HepG2 (cell line): ENCODE results near the gene PIGR. TPM values are rescaled to one million over a fixed set of nuclear protein-coding genes. Genes with fewer than 3 reads are reported as not detected.

Experiments
- ATAC-seq: fragments of 200-7000 bp; cut with Tn5 transposase; 3 replicates; pipeline ENCODE4 v1.9.1; 2020; ENCODE audit warnings: mild to moderate bottlenecking, moderate library complexity
- BruUV-seq: library from RNA; stranded (reverse); fragments of 400-500 nt; replicated peaks from 2 replicates; lab custom pipeline; 2021; lab: Mats Ljungman, UMichigan
- CTCF ChIA-PET: fragments of 300-600 bp; formaldehyde crosslinking; extraction: SDS; loops from one replicate; lab custom pipeline; 2021; ENCODE audit warnings: low total read pairs, inconsistent platforms, low intra/inter-chr PET ratio; lab: Yijun Ruan, JAX
- POLR2A ChIA-PET: fragments of 350-600 bp; sonication (Branson Sonifier 250); formaldehyde crosslinking; loops from one replicate; lab custom pipeline; 2020; ENCODE audit warnings: antibody characterized with exemption, inconsistent platforms; lab: Yijun Ruan, JAX
- DNase-seq: peaks from one replicate; pipeline ENCODE4 v3.0.0-alpha.2; 2015; ENCODE audit warnings: low spot score
- FAIRE-seq: peaks from 3 replicates; lab custom pipeline; 2011; peaks lifted over from hg19 to GRCh38; lab: Jason Lieb, UNC
- H2AFZ ChIP-seq: one replicate; pipeline ENCODE4 v1.6.1; 2011; ENCODE audit warnings: low read length, inconsistent platforms
- H3K27ac ChIP-seq: fragments of 300-600 bp; 3 replicates; pipeline ENCODE4 v1.8.0; 2011; ENCODE audit warnings: mixed run types, mild to moderate bottlenecking, mixed read lengths, low read length, inconsistent platforms; ENCODE audit not compliant: insufficient read depth; ENCODE audit errors: extremely low read length
- H3K27me3 ChIP-seq, 2 experiments: fragments of 200-600 bp in 1 of 2; 2 replicates in 1 of 2; 3 replicates in 1 of 2; pipeline versions ENCODE4 v1.6.0 to v1.8.0; 2011; ENCODE audit warnings: low read length in 2 of 2, mild to moderate bottlenecking in 2 of 2, moderate library complexity in 2 of 2, inconsistent platforms in 1 of 2; ENCODE audit not compliant: insufficient read depth in 2 of 2, control insufficient read depth in 1 of 2
- H3K36me3 ChIP-seq, 2 experiments: fragments of 200-600 bp in 1 of 2; replicated peaks in 1 of 2; 2 replicates in 1 of 2; 3 replicates in 1 of 2; pipeline versions ENCODE4 v1.5.1 to v1.8.0; 2011; ENCODE audit warnings: low read length in 2 of 2, inconsistent platforms in 1 of 2; ENCODE audit not compliant: insufficient read depth in 2 of 2, control insufficient read depth in 1 of 2
- H3K4me1 ChIP-seq: 2 replicates; pipeline ENCODE4 v1.5.1; 2012; ENCODE audit warnings: low read length, inconsistent platforms; ENCODE audit not compliant: insufficient read depth
- H3K4me2 ChIP-seq: 2 replicates; pipeline ENCODE4 v1.6.0; 2011; ENCODE audit warnings: low read depth, low read length, inconsistent platforms
- H3K4me3 ChIP-seq, 3 experiments: fragments of 200-600 bp in 1 of 3; sonication (generic), shearing (Covaris generic) in 1 of 3; replicated peaks in 1 of 3; 2 replicates each; pipeline ENCODE4 v1.5.1; 2011 to 2016; ENCODE audit warnings: low read length in 3 of 3, inconsistent platforms in 2 of 3, low read depth in 2 of 3, mild to moderate bottlenecking in 2 of 3, control low read depth in 1 of 3, mixed read lengths in 1 of 3; ENCODE audit not compliant: insufficient read depth in 1 of 3
- H3K79me2 ChIP-seq: one replicate; pipeline ENCODE4 v1.6.1; 2011; ENCODE audit warnings: low read length, inconsistent platforms; ENCODE audit not compliant: insufficient read depth
- H3K9ac ChIP-seq: 2 replicates; pipeline ENCODE4 v1.6.0; 2011; ENCODE audit warnings: mild to moderate bottlenecking, low read depth, low read length, inconsistent platforms; ENCODE audit not compliant: insufficient read depth
- H3K9me3 ChIP-seq: 2 replicates; pipeline ENCODE4 v1.5.1; 2012; ENCODE audit warnings: mild to moderate bottlenecking, low read length
- H4K20me1 ChIP-seq: 2 replicates; pipeline ENCODE4 v1.6.0; 2011; ENCODE audit warnings: inconsistent platforms, mild to moderate bottlenecking, low read length, moderate library complexity; ENCODE audit not compliant: insufficient read depth
- ELF4 ChIP-seq: sonication (generic); formaldehyde crosslinking; IDR thresholded peaks from 2 replicates; pipeline ENCODE4 v1.5.0; 2020; ENCODE audit warnings: missing genetic modification reagents, mild to moderate bottlenecking, moderate library complexity, borderline replicate concordance
- TBX3 ChIP-seq: fragments of 450-650 bp; IDR thresholded peaks from 2 replicates; pipeline ENCODE4 v1.6.1; 2017; ENCODE audit warnings: antibody characterized with exemption, mild to moderate bottlenecking, inconsistent platforms, borderline replicate concordance
- TCF7L2 ChIP-seq: IDR thresholded peaks from 2 replicates; pipeline ENCODE4 v1.6.1; 2011; ENCODE audit warnings: mild to moderate bottlenecking, low read depth, low read length, moderate library complexity
- ZBTB25 ChIP-seq: IDR thresholded peaks from 2 replicates; pipeline ENCODE4 v1.6.1; 2018; ENCODE audit warnings: missing genetic modification reagents
- ZNF280B ChIP-seq: sonication (generic); formaldehyde crosslinking; IDR thresholded peaks from 2 replicates; pipeline ENCODE4 v1.5.0; 2020; ENCODE audit warnings: missing genetic modification reagents, mild to moderate bottlenecking, borderline replicate concordance
- ZNF713 ChIP-seq: sonication (generic); formaldehyde crosslinking; IDR thresholded peaks from 2 replicates; pipeline ENCODE4 v1.4.0; 2020; ENCODE audit warnings: mild to moderate bottlenecking, missing genetic modification reagents
- WGBS: methylation state at CpG from one replicate; pipeline ENCODE4 v1.1.6; 2017; ENCODE audit warnings: low lambda C conversion rate; 5-methylcytosine and 5-hydroxymethylcytosine counted together
- in situ Hi-C: cut with HindIII; loops from 2 replicates; pipeline ENCODE4 v1.10.0; 2017; ENCODE audit warnings: low pct_unique_long_range_greater_than_20kb; ENCODE audit not compliant: extremely low pct_ligation_motif_present
- intact Hi-C: fragments of 100-400 bp; cut with micrococcal nuclease; formaldehyde crosslinking; loops from one replicate; pipeline ENCODE4 v1.10.0; 2022; ENCODE audit not compliant: unreplicated experiment
- polyA plus RNA-seq, 8 experiments: library from polyadenylated mRNA; depleted of rRNA in 3 of 8; stranded (reverse) in 7 of 8; unstranded in 1 of 8; fragments of >200 nt; fragmentation: Illumina TruSeq in 4 of 8; extraction: Trizol in 4 of 8; gene quantifications; 2 replicates each; pipeline versions ENCODE4 v1.2.1 to v1.2.3, GENCODE V29; 2011 to 2016; ENCODE audit warnings: low read depth in 4 of 8, missing spikeins in 1 of 8, mixed read lengths in 1 of 8; ENCODE audit not compliant: insufficient read depth in 1 of 8
- total RNA-seq, 5 experiments: library from RNA; depleted of rRNA; stranded (reverse); fragments of >200 nt; fragmentation: Illumina TruSeq; extraction: Trizol; gene quantifications; 2 replicates each; pipeline ENCODE4 v1.2.3, GENCODE V29; 2016; ENCODE audit warnings: low read depth in 1 of 5

PIGR gene
- total and polyA plus RNA-seq, 2 of the 13 experiments (the other 11 are each of a cell fraction or from before 2014, with no cell fraction given), result not detected

- Histone ChIP-seq H3K4me2 (no peak overlapping the region), H3K27me3 (no peaks in the 10 kb centered on the region; a peak in 2 of 5 replicates), H3K9ac (no peak overlapping the region), H4K20me1 (no peaks in the 10 kb centered on the region), H3K36me3 (no peaks in the 10 kb centered on the region), H2AFZ (no peak overlapping the region), H3K4me1 (peaks cover 8% of the 10 kb centered on the region), H3K27ac (no peak overlapping the region), H3K4me3 (no peak overlapping the region), H3K9me3 (no peaks in the 10 kb centered on the region), H3K79me2 (no peaks in the 10 kb centered on the region)
- 5% methylated on average over 3 of the region's 6 CpGs for WGBS
- DNase-seq, result no peak
- intact Hi-C loops, result no loop called here
- BruUV-seq, result no TSS peak
- TF ChIP-seq ZBTB25 (no peak), TCF7L2 (no peak), TBX3 (no peak), ZNF280B (no peak), ZNF713 (CRISPR knock-in tag) (no peak), ELF4 (CRISPR knock-in tag) (no peak)
- no peak for FAIRE-seq
- CTCF ChIA-PET, result no interaction called here
- POLR2A ChIA-PET, result no interaction called here
- in situ Hi-C loops, result loop anchor here (5.0 to 10.0 kb wide), 2 partner anchors 51 to 143 kb away; no protein-coding TSS in a partner anchor
- peak; percentile 63 for ATAC-seq
Observed at GRCh38 chr1:206931709-206932108, 14.6 kb downstream of the PIGR start.
